HG02973 (cell line): ENCODE results near the gene SLIT3.
"Not testable (repeated sequence)": the region's sequence is repeated elsewhere in the genome, so short reads cannot be mapped to it uniquely, and the experiment has no call there.

Experiments
- ATAC-seq: cut with Tn5 transposase; IDR thresholded peaks from one replicate; pipeline ENCODE4 v1.9.1; 2021; ENCODE audit warnings: moderate library complexity; ENCODE audit not compliant: unreplicated experiment

SLIT3 gene

DNA sequence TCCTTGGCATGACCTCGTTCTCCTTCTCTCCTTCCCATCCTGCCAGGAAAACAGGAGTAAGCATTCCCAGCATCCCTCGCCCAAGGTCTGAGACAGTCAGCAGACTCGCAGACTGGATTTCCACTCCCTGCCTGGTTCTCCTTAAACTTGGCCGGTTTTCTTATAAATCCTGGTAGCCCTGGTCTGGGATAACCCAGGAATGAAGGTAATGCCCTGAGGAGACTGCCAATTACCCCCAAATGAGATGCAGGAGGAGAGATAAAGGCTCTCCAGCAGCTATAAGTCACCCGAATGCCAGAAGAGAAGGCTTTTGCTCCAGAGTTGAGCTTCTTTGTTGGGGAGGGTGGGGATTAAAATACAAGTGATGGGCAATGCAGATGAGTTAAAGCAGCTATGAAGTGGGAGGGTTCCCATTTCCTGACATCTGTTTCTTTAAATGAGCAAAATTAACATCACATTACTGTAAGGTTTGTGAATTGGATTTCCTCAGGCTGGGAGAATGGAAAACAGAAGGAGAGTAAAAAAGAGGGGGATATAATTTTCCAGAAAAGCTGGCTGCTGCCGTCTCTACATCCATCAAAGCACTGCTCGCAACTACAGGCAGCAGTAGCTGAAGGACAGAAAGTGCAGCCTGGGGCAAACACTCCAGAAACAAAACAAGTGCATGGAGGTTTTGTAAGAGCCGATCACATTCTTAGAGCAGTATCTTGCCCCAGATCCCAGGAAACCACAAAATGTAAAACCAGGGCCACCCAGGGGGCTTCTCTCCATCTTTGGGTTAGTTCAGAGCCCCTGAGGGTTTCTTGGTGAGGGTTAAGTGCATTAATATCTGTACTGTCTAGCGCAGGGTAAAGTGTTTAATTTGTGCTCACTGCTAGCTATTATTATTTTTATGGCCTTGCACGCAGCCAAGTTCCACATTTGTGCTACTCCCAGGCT lies 544.2 kb downstream of the SLIT3 start:
- ATAC-seq = no peak

DNA sequence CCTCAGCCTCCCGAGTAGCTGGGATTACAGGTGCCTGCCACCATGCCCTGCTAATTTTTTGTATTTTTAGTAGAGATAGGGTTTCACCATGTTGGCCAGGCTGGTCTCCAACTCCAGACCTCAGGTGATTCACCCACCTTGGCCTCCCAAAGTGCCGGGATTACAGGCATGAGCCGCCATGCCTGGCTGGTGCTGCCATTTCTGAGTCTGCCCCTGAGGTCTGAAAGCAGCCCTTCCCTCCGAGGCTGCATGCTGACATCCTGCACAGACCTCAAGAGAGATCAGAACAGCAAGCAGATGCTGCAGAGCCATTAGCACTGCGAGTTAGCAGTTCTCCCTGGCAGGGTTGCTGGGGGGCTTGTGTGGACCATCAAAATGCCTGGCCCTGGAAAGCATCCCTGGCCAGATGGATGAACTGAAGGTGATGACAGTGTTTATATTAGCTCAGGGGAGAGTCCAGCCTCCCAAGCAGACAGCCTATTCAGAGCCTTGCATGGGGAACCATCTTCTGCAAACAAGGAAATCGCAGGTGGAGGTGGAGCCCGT lies 545.3 kb downstream of the SLIT3 start:
- no peak for ATAC-seq

DNA sequence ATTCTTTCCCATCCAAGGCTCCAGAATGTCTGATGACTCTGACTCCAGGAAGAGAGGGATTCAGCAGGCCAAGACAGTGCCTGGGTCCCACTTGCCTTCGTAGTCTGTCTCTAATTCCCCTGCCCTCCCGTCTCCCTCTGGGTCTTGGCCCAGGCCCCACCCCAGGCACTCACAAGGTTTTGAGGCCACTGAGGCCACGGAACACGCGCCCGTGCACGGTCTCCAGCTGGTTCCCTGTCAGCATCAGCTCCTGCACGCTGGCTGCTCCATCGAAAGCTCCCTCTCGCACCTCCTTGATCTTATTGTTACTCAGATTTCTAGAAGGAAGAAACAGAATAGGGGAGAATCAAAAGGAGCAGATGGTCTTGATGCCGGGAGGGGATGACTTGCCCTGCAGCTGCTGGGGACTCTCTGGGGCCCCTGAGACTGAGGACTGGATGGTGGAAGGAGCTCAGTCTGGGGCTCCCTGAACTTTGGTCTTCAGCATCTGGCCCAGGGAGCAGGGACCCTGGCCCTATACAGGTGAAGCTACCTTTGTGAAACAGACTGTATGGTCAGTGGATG lies 547.2 kb downstream of the SLIT3 start:
- ATAC-seq = no peak

DNA sequence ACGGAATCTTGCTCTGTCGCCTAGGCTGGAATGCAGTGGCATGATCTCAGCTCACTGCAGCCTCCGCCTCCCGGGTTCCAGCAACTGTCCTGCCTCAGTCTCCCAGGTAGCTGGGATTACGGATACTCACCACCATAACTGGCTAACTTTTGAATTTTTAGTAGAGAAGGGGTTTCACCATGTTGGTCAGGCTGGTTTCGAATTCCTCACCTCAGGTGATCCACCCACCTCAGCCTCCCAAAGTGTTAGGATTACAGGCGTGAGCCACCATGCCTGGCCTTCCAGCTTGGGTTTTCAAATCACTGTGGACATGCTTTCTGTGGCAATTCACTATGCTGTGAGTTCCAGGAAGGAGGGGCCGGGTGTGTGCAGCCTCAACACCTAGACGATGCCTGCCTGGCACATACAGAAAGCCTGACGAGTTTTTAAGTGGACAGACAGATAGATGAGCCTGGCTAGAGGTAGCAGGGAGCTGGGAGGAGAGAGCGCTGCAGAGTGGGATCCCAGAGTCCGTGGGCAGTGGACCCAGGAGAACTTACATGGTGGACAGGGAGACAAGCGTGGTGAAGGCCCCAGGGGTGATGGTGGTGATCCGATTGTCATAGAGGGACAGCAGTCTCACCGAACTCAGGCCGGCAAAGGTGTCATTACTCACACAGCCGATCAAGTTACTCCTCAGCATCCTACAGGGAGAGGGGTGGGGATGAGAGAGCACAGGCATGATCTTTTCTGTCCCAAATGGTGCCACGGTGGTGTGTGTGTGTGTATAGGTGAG lies 548.3 kb downstream of the SLIT3 start:
- no peak for ATAC-seq

DNA sequence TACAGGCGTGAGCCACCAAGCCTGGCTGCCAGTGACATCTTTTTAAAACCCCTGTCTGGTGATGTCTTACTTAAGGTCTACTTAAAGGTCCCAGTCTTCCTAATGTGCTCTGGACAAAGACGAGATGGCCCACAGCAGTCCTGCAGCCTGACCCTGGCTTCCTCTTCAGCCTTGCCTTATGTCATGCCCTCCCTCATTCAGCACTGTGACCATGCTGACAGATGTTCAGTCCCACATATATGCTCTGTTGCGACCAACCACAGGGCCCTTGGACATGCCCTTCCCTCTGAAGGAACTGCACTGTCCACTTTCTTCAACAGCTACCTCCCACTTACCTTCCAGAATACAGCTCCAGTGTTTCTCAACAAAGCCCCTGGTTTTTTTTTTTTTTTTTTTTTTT lies 548.9 kb downstream of the SLIT3 start:
- no peak for ATAC-seq

DNA sequence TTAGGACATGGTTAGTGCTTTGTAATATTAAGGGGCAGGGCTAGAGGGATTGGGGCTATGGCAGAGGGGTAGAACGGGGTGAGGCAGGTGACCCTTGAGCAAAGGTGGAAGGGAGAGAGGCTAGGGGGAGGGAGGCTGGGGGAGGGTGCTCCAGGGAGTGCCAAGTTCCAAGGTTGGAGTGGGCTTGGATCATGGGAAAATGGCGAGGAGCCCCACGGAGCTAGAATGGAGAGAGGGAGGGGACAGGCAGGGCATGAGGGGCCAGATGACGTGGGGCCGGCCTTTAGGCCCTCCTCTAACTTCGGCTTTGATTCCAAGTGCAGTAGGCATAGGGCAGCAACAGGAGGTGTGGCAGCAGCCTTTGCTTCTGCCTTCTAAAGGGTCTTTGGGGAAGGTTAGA lies 550.0 kb downstream of the SLIT3 start:
- no peak for ATAC-seq

DNA sequence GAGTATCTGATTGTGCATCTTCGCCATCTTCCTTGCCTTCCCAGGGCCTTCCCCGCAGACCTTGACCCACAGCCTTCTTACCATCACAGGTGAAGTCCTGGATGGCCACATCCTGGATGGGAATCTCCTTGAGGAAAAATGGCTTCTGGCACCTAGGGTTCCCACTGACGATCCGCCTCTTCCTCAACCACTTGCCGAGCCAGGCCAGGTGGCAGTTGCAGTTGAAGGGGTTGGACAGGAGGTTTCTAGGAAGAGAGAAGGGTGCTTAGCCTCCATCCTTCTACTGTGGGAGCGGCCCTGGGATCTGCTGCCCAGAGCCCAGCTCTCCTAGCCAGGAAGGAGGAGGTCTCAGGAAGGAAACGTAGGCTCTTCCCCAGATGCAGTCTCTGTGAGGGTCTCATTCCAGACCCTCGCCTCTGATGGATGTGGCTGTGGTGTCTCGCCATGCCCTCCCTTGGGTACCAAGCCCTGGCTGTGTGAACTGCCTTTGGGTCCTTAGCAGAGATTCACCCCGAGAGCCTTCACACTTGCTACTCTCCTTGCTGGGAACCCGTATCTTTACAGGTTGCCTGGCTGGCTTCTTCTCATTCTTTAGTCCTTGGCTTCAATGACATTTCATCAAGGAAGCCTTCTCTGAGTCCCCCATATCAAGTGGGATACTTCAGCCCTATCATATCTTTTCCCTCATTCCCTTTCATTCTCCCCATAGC lies 551.4 kb downstream of the SLIT3 start:
- no peak for ATAC-seq

DNA sequence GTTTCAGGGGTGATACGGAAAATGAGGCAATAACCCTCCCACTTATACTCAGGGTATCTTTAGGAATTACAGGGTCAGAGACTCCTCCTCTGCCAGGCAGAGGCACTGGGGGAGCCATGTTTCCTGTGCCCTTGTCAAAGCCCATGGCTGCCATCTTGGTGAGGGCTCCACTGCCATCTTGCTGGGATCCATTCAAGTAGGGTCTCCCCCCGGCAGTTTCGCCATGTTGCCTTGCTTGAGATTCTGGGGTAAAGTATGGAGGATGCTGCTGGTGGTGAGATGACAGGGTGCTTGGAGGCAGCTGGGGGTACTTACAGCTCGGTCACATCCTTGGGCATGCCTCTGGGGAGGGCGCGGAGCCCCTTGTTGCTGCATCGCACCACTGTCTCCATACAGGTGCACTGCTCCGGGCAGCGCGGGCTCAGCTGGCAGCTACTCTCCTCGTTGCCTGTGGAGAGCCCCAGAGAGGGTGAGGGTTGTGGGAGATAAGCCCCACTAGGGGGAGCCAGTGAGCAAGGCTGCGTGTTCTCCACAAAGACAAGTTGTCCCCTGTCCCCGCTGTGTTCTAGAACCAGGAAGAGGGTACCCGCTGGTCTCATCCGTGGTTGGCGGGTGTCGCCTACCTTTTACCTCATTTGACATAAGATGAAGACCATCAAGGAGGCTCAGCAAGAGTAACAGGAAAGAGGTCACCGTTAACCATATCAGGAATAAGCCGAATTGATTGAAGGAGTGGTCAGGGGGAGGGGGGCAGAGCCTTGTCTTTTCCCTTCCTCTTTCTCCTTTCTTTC lies 552.8 kb downstream of the SLIT3 start:
- peak; percentile 76 for ATAC-seq

DNA sequence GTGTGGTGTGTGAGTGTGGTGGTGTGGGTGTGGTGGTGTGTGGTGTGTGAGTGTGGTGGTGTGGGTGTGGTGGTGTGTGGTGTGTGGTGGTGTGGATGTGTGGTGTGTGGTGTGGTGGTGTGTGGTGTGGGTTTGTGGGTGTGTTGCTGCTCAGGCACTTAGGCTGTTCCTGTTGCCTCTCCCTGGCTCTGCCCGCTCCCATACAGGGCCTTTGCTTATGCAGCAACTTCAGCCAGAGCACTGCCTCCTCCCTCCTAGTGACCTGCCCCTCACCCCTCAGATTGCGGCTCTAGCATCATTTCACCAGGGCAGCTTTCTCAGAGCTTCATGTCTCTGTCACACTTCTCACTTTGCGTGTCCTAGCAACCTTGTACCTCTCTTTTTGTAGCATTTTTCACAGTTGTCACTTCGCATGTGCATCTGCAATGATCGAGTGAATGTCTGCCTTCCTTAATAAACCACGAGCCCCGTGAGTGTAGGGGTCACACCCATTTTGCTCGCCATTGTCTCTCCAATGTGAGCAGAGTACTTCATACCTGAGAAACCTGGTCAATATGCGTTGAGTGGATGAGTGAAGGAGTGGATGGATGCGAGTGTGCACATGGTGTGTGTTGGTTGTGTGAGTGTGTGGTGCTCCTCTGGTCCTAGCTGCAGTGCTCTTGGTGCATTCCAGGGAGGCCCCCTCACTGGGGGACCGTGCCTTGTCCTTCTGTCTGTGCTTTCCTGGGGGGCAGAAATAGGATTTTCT lies 553.9 kb downstream of the SLIT3 start:
- no peak for ATAC-seq

DNA sequence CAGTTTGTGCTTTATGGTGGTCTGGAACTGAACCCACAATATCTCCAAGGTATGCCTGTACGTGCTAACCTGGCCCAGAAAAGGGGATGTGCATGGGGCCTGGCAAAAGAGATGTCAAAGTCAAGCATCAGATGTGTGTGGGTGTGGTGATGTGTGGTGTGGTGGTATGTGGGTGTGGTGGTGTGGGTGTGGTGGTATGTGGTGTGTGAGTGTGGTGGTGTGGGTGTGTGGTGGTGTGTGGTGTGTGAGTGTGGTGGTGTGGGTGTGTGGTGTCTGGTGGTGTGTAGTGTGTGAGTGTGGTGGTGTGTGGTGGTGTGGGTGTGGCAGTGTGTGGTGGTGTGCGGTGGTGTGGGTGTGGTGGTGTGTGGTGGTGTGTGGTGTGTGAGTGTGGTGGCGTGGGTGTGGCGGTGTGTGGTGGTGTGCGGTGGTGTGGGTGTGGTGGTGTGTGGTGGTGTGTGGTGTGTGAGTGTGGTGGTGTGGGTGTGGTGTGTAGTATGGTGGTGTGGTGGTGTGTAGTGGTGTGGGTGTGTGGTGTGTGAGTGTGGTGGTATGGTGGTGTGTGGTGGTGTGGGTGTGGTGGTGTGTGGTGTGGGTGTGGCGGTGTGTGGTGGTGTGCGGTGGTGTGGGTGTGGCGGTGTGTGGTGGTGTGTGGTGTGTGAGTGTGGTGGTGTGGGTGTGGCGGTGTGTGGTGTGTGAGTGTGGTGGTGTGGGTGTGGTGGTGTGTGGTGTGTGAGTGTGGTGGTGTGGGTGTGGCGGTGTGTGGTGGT lies 554.6 kb downstream of the SLIT3 start:
- ATAC-seq = not testable (repeated sequence)

DNA sequence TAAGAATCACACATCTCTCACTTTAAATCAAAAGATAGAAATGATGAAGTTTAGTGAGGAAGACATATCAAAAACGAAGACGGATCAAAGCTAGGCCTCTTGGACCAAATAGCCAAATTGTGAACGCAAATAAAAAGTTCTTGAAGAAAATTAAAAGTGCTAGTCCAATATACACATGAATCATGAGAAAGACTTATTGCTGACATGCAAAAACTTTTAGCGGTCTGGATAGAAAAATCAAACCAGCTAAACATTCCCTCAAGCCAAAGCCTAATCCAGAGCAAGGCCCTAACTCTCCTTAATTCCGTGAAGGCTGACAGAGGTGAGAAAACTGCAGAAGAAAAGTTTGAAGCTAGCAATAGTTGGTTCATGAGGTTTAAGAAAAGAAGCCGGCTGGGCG lies 557.3 kb downstream of the SLIT3 start:
- no peak for ATAC-seq

DNA sequence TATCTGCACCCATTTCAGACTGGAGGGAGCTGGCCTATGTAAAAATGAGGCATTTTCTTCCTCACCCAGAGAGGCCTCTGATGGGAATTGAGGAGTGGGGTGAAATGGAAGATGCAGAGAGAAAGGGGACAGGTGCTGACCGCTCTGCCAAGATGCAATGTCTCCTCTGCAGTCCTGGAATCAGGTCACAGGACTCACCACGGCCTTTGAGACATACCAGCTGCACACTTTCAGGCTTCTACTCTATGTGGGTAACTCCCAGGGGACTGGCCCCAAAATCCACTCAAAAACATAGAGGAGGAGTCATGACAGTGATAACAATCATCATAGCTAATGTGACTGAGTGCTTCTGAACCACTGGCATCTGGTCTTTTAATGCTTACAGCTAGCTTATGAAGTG lies 558.6 kb downstream of the SLIT3 start:
- not testable (repeated sequence) for ATAC-seq

DNA sequence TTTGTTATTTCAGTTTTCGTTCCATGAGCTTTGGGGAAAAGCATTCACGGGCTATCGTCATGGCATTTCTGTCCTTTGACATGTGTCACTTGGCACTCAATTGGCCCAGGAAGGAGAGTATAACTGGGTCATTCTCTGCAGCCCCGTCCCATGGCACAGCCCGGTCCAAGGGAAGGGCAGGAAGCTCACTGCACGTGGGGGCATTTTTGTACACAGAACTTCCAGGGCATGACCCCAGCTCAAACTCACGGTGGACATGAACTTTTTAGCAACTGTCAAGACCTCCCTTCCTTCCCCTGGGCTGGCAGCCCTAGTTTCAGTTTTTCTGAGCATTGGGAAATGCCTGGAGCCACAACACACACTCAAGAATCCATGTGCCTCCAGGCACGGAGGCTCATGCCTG lies 560.1 kb downstream of the SLIT3 start:
- no peak for ATAC-seq

DNA sequence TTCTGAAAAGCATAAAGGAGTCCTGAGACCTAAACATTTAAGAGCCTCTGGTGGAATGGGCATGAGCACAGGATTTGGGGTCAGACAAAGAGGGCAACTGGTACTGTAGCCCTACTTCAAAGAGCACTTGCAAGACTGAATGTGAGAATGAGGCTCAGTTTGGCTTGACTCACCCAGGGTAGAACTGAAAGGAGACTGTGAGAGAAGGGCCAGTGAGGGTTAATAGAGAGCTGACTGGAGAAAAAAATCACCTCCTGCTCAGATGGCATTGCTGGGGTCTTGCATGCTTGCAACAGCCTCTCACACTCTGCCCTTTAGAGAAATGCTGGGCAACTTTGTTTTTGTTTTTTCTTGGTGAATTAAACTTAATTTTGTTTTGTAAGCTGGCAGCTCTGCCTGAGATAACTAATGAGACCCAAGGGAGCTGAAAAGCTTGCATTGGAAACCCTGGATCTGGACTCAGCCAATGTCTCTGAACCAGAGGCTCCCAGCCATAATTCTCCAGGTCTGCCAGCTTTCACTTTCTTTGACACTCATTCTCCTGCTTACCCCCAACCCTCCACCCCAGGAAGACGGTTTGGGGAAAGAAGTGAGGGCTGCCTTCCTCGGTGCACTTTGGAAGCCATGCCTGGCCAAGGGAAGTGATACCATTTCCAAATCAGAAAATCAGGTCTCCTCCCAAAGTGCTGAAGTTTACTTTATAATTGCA lies 560.7 kb downstream of the SLIT3 start:
- no peak for ATAC-seq

DNA sequence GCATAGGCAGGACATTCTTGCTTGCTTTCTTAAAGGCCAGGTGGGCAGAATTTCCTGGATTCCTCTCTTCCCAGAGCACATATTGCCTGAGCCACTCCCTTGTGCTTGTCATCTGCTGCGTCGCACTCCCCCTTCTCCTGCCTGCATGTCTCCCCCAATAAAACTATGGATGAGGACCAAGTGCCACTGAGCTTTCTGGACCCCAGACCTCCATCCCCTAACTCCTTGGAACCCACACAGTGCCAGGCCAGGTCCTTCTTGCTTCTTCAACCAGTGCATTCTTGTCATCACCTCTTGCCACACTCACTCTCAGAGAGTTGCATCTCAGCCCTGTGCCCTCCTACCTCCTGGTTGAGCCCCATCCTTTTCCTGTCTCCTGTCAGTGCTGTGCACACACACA lies 563.9 kb downstream of the SLIT3 start:
- ATAC-seq = no peak

DNA sequence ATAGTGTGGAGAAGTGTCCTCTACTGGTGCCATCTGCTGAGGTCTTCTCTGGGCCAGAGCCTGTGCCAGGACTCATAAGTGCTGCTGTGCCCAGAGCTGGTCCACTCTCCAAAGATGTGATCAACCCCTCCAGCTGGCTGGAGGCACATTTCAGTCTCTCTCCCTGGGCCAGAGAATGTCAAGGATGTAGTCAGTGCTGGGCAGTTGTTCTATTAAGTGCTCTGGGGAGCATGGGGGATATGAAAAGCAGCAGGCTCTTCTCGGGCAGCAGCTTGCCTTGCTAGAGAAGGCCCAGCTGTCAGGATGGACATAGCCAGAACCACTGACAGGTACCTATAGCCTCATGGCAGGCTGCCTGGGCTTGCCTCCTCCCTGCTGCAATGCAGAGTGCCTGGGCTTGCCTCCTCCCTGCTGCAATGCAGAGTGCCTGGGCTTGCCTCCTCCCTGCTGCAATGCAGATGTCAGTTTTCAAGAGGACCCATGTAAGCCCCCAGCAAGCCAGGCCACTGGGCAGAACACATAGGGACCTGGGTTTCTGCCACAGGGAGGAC lies 564.6 kb downstream of the SLIT3 start:
- ATAC-seq = no peak

DNA sequence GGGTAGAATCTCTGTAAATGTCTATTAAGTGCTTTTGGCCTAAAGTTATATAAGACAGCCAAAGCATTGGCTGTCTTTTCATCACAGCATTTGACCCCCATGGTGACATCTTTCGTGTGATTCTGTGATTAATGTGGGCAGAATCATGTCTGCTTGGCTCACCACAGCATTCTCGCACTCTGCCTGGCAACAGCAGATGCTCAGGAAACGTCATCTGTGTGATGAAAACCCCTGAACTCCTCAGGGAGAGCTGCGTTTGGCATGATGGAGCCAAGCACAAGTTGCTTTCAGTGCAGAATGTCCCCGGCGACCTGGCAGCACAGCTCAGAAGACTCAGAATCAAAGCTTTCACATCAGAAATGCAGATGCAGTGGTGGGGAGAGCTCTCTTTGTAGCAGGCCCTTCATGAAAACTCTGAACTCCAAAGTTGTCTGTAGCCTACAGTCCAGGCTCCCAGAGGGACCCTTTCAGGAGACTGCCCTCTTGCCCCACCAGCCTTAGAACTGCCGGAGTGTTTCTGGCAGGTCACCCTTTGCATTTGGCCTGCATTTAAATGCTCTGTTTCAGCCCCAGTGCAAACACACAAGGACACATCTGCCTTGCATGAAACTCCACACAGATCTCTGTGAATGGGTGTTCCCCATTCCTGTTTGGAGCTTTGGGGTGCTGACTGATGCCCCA lies 566.2 kb downstream of the SLIT3 start:
- ATAC-seq = peak; percentile 76
